Hindlimb muscle (tissue), 1 donor: Measurements from ENCODE around the gene TMEM94. TPM values are rescaled to one million over a fixed set of nuclear protein-coding genes. Genes with fewer than 3 reads are reported as not detected.
"Not testable (repeated sequence)": the region's sequence is repeated elsewhere in the genome, so short reads cannot be mapped to it uniquely, and the experiment has no call there.

ENCODE experiments used
- DNase-seq: peaks from one replicate; pipeline ENCODE4 v3.0.0-alpha.2; 2013
- polyA plus RNA-seq: library from polyadenylated mRNA; unstranded; fragments of 120-200 nt; gene quantifications from one replicate; pipeline ENCODE4 v1.2.1, GENCODE V29; 2013; ENCODE audit not compliant: insufficient read length

Gene TMEM94
- polyA plus RNA-seq, 1 donor: 80.0 TPM

GRCh38 chr17:75512926-75513640 is 56.6 kb downstream of the TMEM94 start:
- no peak for DNase-seq

GRCh38 chr17:75513641-75514000 is 57.2 kb downstream of the TMEM94 start:
- DNase-seq: no peak

- no peak for DNase-seq
These were observed 58.0 kb downstream of the TMEM94 start for GRCh38 chr17:75514299-75514918.

- DNase-seq: no peak
These were observed 58.6 kb downstream of the TMEM94 start for GRCh38 chr17:75514919-75515495.

- DNase-seq: peak; percentile 94
These were observed 59.2 kb downstream of the TMEM94 start, which contains the start of gene CASKIN2 for GRCh38 chr17:75515496-75516254. CASKIN2 (minus strand) TSS chr17:75515537; CDS start chr17:75513804, 1,733 bp downstream.

- peak; percentile 94 for DNase-seq
These were observed 59.8 kb downstream of the TMEM94 start, which contains the start of gene TSEN54 for GRCh38 chr17:75516255-75516618. TSEN54 (plus strand) TSS chr17:75516528; CDS start chr17:75516561, 33 bp downstream.

- DNase-seq: no peak
These were observed 60.3 kb downstream of the TMEM94 start for GRCh38 chr17:75516619-75517296.

GRCh38 chr17:75517297-75517865 is 60.9 kb downstream of the TMEM94 start:
- DNase-seq: no peak

- no peak for DNase-seq
These were observed 61.8 kb downstream of the TMEM94 start for GRCh38 chr17:75518201-75518600.

GRCh38 chr17:75518983-75519537 is 62.6 kb downstream of the TMEM94 start:
- DNase-seq: no peak

GRCh38 chr17:75520413-75520812 is 64.0 kb downstream of the TMEM94 start:
- not testable (repeated sequence) for DNase-seq

- no peak for DNase-seq
These were observed 64.9 kb downstream of the TMEM94 start for GRCh38 chr17:75521290-75521689.

- no peak for DNase-seq
These were observed 65.7 kb downstream of the TMEM94 start for GRCh38 chr17:75521951-75522727.

- DNase-seq: no peak
These were observed 67.2 kb downstream of the TMEM94 start for GRCh38 chr17:75523647-75524046.

GRCh38 chr17:75524269-75524969 is 68.0 kb downstream of the TMEM94 start:
- no peak for DNase-seq

GRCh38 chr17:75524970-75525805 is 68.8 kb downstream of the TMEM94 start, which contains the start of gene LLGL2:
LLGL2 (plus strand) TSS chr17:75525697; CDS start chr17:75543427, 17,730 bp downstream.
- peak; percentile 53 for DNase-seq

- no peak for DNase-seq
These were observed 69.5 kb downstream of the TMEM94 start for GRCh38 chr17:75525806-75526554.

GRCh38 chr17:75526555-75527270 is 70.3 kb downstream of the TMEM94 start:
- DNase-seq: no peak
